Activated CD4-positive, CD25-positive, alpha-beta regulatory T cell treated with anti-CD3 and anti-CD28 coated beads, Interleukin-2, amount 50 U/mL, for 24 hours (primary cell): Measurements from ENCODE around the gene HSBP1L1.
"Not testable (repeated sequence)": the region's sequence is repeated elsewhere in the genome, so short reads cannot be mapped to it uniquely, and the experiment has no call there.

Source experiments
- ATAC-seq, 2 donors: fragments of 150-1000 bp; cut with Tn5 transposase; one replicate each; pipeline ENCODE4 v1.10.0; 2021; ENCODE audit warnings: mild to moderate bottlenecking in 1 of 2, moderate library complexity in 1 of 2

Gene HSBP1L1

GRCh38 chr18:79945118-79946042 lies 19.1 kb upstream of the HSBP1L1 start:
- ATAC-seq, result no peak

GRCh38 chr18:79947054-79947755 lies 17.2 kb upstream of the HSBP1L1 start:
- no peak for ATAC-seq

GRCh38 chr18:79947881-79948610 lies 16.4 kb upstream of the HSBP1L1 start:
- no peak for ATAC-seq

- ATAC-seq, result no peak
Measured at GRCh38 chr18:79948719-79949411, 15.6 kb upstream of the HSBP1L1 start.

- no peak for ATAC-seq
Measured at GRCh38 chr18:79949697-79950487, 14.6 kb upstream of the HSBP1L1 start.

GRCh38 chr18:79950515-79951341 lies 13.7 kb upstream of the HSBP1L1 start:
- ATAC-seq, result peak in 1 of 2 donors; percentile 15

- ATAC-seq, result peak; percentile 88 to 91
Measured at GRCh38 chr18:79951545-79952455, 12.6 kb upstream of the HSBP1L1 start, which contains the start of gene SLC66A2. Gene SLC66A2 (minus strand): TSS chr18:79951653. CDS start chr18:79950926, 727 bp downstream.

- ATAC-seq, result no peak
Measured at GRCh38 chr18:79952456-79952995, 11.9 kb upstream of the HSBP1L1 start.

- no peak for ATAC-seq
Measured at GRCh38 chr18:79952996-79953559, 11.4 kb upstream of the HSBP1L1 start.

- ATAC-seq, result no peak
Measured at GRCh38 chr18:79953971-79954651, 10.3 kb upstream of the HSBP1L1 start.

- ATAC-seq, result no peak
Measured at GRCh38 chr18:79954791-79955190, 9.7 kb upstream of the HSBP1L1 start.

- no peak for ATAC-seq
Measured at GRCh38 chr18:79955302-79956075, 9.0 kb upstream of the HSBP1L1 start.

GRCh38 chr18:79956276-79956675 lies 8.2 kb upstream of the HSBP1L1 start:
- ATAC-seq, result no peak

GRCh38 chr18:79958981-79959380 lies 5.5 kb upstream of the HSBP1L1 start:
- no peak for ATAC-seq

- not testable (repeated sequence) for ATAC-seq
Measured at GRCh38 chr18:79960161-79960801, 4.2 kb upstream of the HSBP1L1 start.

GRCh38 chr18:79960921-79961526 lies 3.4 kb upstream of the HSBP1L1 start:
- no peak for ATAC-seq
